ENCODE measurements around the gene TFRC.
"Not testable (repeated sequence)": the region's sequence is repeated elsewhere in the genome, so short reads cannot be mapped to it uniquely, and the experiment has no call there.

Gene TFRC

GRCh38 chr3:196047391-196048030 lies 34.4 kb downstream of the TFRC start:
- no peak for DNase-seq

- DNase-seq = no peak
Observed at GRCh38 chr3:196044513-196044912, 37.4 kb downstream of the TFRC start.

- no peak for DNase-seq
Observed at GRCh38 chr3:196042673-196043072, 39.2 kb downstream of the TFRC start.

- DNase-seq = no peak
Observed at GRCh38 chr3:196039359-196039758, 42.5 kb downstream of the TFRC start.

GRCh38 chr3:196026059-196026458 lies 55.8 kb downstream of the TFRC start:
- not testable (repeated sequence) for DNase-seq

DNA sequence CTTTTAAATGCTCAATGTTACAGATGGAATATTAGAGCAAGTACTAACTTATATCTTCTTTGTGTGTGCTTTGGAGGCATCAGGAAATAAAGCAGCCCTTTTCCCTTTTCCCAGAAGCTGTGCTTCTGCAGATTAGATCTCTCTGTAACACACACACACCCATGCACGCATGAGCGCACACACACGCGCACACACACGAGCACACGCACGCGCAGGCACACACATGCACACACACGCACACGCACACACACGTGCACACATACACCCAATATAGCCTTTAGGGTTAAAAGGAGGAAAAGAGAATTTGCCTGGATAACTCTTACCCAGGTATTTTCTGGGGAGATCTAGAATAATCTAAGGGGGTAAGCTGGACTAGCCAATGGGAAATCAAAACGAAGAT lies 56.9 kb downstream of the TFRC start:
- no peak for DNase-seq

- DNase-seq = no peak
Observed at GRCh38 chr3:196023947-196024346, 57.9 kb downstream of the TFRC start.

DNA sequence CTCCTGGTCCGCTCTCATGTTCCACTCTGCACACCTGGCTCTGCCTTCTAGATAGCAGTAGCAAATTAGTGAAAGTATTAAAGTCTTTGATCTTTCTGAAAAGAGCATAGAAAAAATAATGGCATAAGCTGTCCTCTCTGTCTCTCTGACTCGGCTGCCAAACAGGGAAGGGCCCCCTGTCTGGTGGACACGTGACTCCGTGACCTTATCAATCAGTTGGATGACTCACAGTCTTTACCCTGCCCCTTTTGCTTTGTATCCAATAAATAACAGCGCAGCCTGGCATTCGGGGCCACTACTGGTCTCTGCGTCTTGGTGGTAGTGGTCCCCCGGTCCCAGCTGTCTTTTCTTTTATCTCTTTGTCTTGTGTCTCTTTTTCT lies 59.4 kb downstream of the TFRC start:
- DNase-seq = not testable (repeated sequence)

- DNase-seq = no peak
Observed at GRCh38 chr3:196020373-196020772, 61.5 kb downstream of the TFRC start.

DNA sequence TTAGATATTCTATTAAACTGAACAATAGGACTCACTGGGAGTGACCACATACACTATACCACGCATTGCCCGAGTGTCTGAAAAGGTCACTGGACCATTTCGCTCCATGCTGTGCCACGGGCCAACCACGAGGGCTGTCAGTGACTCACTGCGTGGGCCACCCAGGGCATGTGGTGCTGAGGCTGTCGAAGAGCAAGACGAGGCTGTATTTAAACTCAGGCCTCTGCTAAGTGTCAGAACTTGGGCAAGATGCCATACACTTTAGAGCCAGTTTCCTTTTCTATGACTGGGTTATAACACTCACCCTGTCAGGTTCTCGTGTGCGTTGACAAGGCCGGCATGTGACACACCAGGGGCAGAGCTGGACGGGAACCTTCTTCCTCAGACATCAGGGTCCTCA lies 62.3 kb downstream of the TFRC start:
- not testable (repeated sequence) for DNase-seq

GRCh38 chr3:196018159-196018558 lies 63.7 kb downstream of the TFRC start:
- DNase-seq = not testable (repeated sequence)

DNA sequence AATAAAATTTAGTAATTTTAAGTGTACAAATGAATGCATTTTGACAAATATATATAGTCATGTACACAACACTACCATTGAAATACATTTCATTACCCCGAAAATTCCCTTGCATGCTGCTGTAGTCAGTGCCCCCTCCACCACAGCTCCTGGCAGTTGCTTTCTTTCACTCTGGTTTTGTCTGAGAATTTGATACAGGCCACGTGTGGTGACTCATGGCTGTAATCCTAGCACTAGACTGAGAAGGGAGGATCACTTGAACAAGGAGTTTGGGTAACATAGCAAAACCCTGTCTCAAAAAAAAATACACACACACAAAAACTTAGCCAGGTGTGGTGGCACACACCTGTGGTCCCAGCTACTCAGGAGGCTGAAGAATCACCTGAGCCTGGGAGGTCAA lies 65.4 kb downstream of the TFRC start:
- no peak for DNase-seq

DNA sequence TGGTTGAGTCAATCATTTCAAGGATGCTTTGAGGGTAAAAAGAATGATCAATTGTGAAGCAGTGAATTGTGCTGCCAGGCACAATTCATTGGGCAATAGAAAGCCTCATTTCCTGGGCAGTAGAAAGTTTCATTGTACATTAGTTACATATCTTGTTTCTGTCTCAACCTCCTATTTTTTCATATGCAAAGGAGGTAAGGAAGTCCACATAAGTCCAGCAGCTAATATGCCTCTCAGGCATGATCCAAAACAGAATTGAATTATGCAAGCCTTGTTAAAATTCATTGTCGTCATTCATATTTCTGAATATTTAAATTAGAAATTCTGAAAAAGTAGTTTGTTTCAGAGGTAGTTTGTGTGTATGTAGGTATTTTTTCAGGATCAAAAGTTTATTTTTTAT lies 65.8 kb downstream of the TFRC start:
- DNase-seq = no peak

DNA sequence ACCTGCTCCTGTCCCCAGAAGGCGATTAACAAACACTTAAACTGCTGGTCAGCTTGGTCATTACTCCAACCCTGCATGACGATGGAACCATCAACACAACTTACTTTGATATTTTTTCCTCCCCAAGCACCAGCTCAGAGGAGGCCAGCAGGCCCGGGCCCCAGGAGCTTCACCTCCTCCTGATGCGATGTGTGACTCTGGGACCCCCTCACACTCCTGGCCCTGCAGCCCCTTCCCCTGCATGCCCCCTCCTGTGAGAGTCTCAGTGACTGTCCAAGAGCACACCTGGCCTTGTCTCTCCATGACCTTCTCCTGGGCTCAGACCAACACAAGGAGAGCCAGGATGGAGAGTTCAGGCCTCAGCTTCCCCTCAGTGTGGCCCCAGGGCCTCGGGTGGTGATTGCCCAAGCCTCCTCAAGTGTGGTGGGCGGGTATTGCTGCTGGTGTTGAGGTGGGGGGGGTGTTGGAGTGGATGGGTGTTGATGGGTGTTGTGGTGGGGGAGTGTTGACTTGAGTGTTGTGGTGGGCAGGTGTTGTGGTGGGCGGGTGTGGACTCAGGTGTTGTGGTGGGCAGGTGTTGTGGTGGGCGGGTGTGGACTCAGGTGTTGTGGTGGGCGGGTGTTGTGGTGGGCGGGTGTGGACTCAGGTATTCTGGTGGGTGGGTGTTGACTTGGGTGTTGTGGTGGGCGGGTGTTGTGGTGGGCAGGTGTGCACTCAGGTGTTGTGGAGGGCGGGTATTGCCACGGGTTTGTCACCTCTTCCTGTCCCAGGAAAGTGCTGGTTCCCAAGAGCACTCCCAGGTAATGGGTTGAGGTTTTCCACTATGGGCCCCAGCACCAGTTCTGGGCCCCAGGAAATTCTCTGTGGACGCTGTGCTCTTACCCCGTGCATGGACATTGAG lies 68.1 kb downstream of the TFRC start:
- DNase-seq = no peak

DNA sequence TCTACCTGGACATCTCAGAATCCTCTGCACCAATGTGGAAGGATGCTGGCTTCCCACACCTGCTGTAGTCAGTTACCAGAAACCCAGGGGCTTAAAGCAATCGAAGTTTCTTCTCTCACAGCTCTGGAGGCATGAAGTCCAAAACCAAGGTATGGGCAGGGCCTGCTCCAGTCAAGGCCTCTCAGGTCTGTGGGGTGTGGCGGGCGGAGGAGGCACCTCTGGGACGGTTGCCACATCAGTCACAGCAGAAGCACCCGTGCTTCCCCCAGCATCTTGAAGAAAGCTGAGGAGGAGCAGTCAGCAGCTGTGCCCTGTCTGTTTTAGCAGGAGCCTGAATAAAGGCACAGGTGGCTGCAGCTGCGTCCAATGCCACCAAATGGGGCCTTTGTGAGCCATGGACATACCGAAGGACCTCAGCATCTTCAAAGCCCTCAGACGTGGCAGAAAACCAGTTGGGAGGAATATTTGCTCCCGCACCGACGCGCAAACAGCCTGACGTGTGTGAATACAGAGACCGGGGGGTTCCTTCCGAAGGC lies 68.9 kb downstream of the TFRC start:
- DNase-seq = no peak

DNA sequence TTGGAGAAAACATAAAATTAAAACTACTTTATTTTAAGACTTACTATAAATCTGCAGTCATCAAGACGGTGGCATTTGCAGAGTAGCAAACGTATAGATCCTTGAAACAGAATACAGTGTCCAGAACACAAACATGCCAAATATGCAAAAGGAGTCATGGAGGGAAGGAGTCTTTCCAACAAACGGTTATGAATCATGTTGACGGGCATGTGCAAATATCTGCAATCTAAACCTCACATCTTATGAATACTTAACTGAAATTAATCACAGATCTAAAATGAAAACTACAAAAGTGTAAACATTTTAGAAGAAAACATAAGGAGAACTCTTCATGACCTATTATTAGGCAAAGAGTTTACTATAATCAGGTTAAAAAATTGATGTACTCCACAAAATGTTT lies 69.4 kb downstream of the TFRC start:
- no peak for DNase-seq

DNA sequence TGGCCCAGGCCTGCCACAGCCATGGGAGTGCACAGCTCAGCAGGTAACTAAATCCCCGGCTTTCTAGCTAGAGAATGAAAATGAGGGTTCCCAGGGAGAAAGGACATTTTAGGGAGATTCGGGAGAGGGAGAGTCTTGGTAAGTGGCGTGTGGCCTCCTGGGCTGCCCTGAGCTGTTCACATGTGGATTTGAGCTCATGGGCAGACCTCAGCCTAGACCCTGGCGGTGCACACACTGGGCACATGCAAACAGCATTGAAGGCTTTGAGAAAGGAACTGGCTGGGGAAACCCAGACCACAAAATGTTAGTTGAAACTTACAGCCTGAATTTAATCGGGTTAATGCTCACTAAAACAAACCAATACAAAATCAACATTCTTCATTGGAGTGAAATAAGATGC lies 72.4 kb downstream of the TFRC start:
- no peak for DNase-seq

DNA sequence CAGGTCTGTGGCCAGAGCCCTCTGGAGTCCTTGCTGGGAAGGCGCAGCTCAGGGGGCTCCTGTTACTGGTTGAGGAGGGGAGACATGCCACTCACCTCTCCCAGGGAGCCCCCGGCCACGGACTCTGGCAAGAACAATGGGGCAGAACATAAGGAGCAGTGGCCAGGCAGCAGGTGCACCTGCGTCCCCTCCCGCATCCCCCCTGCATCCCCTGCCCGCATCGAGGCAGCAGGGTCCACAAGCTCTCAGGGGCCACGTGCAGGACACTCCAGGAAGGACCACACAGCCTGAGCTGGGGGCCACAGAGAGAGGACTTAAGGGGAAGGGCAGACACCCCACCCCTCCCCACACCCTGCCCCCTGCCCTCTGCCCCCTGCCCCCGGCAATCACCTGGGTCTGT lies 73.0 kb downstream of the TFRC start:
- DNase-seq = no peak

GRCh38 chr3:196008387-196008786 lies 73.5 kb downstream of the TFRC start:
- DNase-seq = no peak

GRCh38 chr3:196007744-196008335 lies 74.0 kb downstream of the TFRC start:
- no peak for DNase-seq

DNA sequence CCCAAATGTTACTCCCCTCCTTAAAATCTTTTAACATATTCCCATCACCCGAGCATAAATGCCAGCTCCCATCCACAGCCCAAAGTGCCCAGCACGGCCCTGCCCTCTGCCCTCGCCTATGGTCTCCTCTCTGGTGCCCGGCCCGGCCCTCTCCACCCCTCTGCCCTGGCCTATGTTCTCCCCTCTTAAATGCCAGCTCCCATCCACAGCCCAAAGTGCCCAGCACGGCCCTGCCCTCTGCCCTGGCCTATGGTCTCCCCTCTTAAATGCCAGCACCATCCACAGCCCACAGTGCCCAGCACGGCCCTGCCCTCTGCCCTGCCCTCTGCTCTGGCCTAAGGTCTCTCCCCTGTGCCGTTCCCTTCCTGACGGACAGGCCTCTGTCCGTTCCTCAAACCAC lies 76.6 kb downstream of the TFRC start:
- not testable (repeated sequence) for DNase-seq

DNA sequence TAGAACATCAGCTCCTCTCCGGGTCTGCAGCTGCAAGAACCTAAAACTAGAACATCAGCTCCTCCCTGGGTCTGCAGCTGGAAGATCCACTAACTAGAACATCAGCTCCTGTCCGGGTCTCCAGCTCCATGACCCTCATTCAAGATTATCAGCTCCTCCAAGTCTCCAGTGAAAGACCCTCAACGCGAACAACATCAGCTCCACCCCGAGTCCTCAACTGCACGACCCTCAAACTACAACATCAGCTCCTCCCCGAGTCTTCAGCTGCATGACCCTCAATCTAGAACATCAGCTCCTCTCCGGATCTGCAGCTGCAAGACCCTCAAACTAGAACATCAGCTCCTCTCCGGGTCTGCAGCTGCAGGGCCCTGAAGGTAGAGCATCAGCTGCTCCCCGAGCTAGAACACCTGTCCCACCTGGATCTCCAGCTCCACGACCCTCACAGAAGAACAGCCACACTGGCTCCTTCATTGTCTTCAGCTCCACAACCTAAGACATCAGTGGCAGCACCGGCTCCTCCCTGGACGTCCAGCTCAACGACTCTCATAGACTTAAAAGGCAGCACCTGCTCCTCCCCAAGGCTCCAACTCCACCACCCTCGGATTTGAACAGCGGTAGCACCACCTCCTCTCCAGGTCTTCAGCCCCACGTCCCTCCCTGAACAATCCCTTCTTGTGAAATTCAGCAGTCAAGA lies 77.4 kb downstream of the TFRC start:
- not testable (repeated sequence) for DNase-seq

DNA sequence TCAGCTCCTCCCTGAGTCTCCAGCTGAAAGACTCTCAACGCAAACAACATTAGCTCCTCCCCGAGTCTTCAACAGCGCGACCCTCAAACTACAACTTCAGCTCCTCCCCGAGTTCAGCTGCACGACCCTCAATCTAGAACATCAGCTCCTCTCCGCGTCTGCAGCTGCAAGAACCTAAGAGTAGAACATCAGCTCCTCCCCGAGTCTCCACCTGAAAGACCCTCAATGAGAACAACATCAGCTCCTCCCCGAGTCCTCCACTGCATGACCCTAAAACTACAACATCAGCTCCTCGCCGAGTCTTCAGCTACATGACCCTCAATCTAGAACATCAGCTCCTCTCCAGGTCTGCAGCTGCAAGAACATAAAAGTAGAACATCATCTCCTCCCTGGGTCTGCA lies 78.3 kb downstream of the TFRC start:
- DNase-seq = no peak

Data from NCI-H1092 (cell line).